ENCODE data around the gene OTOS.
A peak's percentile ranks its signal among the peaks of the same experiment; 100 is the strongest.

The OTOS gene

GRCh38 chr2:240149943-240150784 is 9.7 kb upstream of the OTOS start:
- no peak for DNase-seq

- no peak for DNase-seq
Measured at GRCh38 chr2:240147911-240148587, 7.6 kb upstream of the OTOS start.

GRCh38 chr2:240147382-240147781 is 6.9 kb upstream of the OTOS start:
- no peak for DNase-seq

- DNase-seq: no peak
Measured at GRCh38 chr2:240146627-240147278, 6.3 kb upstream of the OTOS start.

GRCh38 chr2:240146141-240146561 is 5.7 kb upstream of the OTOS start:
- DNase-seq: no peak

GRCh38 chr2:240145461-240145860 is 5.0 kb upstream of the OTOS start:
- DNase-seq: no peak

GRCh38 chr2:240144649-240145261 is 4.3 kb upstream of the OTOS start:
- DNase-seq: no peak

- peak; percentile 67 for DNase-seq
Measured at GRCh38 chr2:240143801-240144648, 3.6 kb upstream of the OTOS start.

GRCh38 chr2:240143276-240143675 is 2.8 kb upstream of the OTOS start:
- no peak for DNase-seq

- DNase-seq: no peak
Measured at GRCh38 chr2:240142859-240143258, 2.4 kb upstream of the OTOS start.

GRCh38 chr2:240142256-240142775 is 1.9 kb upstream of the OTOS start:
- DNase-seq: no peak

GRCh38 chr2:240141736-240142135 is 1.3 kb upstream of the OTOS start:
- DNase-seq: no peak

- DNase-seq: no peak
Measured at GRCh38 chr2:240140920-240141319, 462 bp upstream of the OTOS start.

- no peak for DNase-seq
Measured at GRCh38 chr2:240139666-240140393, 628 bp downstream of the OTOS start.

GRCh38 chr2:240139011-240139441 is 1.4 kb downstream of the OTOS start:
- DNase-seq: no peak

GRCh38 chr2:240138254-240138984 is 2.0 kb downstream of the OTOS start:
- no peak for DNase-seq

GRCh38 chr2:240137596-240138253 is 2.7 kb downstream of the OTOS start:
- DNase-seq: no peak

GRCh38 chr2:240136671-240137292 is 3.7 kb downstream of the OTOS start:
- DNase-seq: no peak

- peak; percentile 85 for DNase-seq
Measured at GRCh38 chr2:240136013-240136670, 4.3 kb downstream of the OTOS start, which contains the start of gene COPS9. Gene COPS9 (minus strand): TSS chr2:240136305. CDS start chr2:240136284, 21 bp downstream.

All from activated effector memory CD4-positive, alpha-beta T cell treated with Interleukin-2 at 50 U/mL for 16 hours (primary cell).